A204.1 (cell line): ENCODE data around the gene KIF26B.

Experiments
- FAIRE-seq: peaks from 2 replicates; lab custom pipeline; 2012; peaks lifted over from hg19 to GRCh38; lab: Jason Lieb, UNC

The KIF26B gene

DNA sequence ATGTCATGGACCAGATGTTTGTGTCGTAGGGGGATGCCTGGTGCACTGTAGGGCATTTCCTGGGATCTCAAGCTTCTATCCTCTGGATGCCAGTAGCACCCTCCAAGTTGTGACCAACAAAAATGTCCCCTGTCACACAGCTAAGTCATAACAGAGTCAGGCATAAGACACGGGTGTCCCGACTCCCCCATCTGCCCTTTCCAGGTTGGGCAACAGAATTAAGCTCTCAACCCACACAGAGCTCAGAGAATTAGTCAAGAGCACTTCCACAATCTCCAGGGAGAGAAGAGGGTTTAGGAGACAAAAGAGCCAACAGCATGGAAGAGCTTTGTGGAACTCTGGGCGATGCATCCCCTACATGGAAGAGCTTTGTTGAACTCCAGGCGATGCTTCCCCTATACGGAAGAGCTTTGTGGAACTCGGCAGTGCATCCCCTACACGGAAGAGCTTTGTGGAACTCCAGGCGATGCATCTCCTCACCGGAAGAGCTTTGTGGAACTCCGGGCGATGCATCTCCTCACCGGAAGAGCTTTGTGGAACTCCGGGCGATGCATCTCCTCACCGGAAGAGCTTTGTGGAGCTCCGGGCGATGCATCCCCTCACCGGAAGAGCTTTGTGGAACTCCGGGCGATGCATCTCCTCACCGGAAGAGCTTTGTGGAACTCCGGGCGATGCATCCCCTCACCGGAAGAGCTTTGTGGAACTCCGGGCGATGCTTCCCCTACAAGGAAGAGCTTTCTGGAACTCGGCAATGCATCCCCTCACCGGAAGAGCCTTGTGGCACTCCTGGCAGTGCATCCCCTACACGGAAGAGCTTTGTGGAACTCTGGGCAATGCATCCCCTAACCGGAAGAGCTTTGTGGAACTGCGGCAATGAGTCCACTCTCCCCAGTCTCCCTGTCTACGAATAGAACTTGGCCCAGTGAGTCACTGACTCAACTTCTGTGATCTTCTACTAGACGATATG, 422.7 kb downstream of the KIF26B start:
- no peak for FAIRE-seq

DNA sequence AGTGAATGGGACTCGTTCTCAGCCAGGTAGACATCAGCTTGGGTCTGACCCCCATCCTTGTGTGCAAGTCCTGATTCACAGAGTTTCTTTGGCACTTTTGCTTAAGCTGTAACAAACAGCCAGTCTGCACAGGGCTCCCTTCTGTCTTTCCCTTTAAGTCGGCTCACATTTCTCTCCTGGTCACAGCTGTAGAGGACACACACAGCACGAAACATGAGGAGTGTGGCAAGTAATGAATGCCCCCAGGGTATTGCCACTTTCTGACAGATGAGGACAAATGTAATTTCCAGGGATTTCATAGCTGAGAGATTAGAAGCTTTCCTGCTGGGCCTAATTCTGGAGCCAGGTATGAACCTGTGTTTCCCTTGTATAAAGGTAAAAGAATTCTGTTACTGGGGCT, 423.5 kb downstream of the KIF26B start:
- FAIRE-seq = no peak

DNA sequence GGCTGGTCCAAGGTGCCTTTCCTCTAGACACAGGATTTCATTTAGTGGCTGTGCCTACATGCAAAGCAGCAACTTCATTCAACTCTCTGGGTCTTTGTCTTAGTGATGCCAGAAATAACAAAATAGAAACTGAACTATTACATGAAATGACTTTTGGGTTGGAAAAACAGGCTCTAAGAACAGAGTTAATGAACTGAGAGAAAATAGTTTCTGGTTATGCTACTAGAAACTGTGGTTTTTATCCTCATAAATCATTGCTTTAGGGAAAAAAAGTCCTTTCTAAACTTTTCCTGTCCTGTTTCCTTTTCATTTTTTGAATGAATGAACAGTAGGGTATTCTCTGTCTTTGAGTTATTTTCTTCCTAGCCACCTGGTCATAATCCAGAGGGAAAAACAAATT, 424.0 kb downstream of the KIF26B start:
- no peak for FAIRE-seq

DNA sequence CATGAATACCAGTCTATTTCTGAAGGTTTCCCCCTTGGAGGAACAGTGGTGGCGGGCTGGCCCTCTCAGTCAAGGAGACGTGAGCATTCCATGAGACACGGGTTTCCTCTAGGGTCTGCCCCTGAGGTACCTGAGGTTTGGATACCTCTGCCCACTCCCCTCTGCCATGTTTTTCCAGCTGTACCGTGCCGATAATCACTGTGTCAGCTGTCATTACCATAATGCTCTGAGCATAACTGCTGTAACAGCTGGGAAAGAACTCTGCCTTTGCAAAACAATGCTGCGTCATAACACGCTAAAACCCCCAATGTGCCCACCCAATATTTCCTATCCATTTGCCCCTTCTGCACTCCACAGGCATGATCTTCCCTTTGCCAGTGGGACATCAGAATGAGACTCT, 425.1 kb downstream of the KIF26B start:
- FAIRE-seq = no peak

DNA sequence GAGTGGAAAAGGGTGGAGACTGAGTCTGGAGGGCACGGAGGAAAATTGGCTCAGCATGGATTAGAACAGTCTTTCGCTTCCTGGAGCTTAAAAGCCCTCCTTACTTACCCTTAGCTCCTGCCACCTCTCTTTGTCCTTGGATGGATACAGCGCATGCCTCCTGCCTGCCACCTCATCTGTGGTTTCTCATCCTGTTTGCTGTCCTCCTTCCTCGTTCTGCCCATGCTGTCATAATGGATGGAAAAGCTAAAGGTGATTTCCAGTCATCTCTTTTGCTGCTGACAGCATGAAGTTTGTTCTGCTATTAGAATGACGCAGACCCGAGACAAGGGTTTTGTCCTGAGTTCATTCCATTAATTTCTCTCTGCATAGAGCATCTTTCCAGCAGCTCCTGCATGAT, 425.9 kb downstream of the KIF26B start:
- FAIRE-seq = no peak

DNA sequence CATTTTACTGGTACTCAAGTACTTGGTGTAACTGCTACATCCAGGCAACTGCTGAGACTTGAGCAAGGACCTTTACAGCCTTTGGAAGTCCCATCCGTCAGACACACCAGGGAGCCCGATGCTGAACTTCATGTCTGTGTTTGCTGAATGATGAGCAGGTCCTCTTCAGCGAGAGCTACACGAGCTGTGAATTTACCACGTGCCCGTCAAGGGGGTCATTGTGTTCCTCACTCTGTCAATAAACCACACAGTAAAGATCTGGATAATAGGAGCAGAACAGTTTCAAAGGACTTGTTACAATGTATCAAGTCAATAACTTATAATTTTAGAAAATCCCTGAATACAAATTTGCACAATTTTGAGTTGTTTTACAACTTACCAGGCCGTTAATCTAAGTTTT, 427.2 kb downstream of the KIF26B start:
- no peak for FAIRE-seq

DNA sequence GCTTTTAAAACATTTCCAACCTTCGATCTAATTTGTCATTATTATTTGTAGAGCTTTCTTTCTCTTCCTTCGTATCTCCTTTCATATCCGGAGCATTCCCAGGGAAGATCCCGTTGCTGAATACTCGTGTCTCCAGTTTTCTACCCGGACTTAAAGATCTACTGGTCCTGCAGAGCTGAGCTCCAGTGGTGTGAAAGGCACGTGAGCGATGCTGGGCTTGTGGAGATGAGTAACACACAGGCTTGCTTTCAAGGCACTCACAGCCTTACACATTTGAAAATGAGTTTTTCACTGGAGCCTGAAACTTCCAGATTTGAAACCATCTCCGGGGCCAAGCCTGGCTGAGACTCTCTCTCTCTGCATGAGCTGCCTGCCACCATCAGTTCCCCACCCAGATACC, 428.3 kb downstream of the KIF26B start:
- no peak for FAIRE-seq

DNA sequence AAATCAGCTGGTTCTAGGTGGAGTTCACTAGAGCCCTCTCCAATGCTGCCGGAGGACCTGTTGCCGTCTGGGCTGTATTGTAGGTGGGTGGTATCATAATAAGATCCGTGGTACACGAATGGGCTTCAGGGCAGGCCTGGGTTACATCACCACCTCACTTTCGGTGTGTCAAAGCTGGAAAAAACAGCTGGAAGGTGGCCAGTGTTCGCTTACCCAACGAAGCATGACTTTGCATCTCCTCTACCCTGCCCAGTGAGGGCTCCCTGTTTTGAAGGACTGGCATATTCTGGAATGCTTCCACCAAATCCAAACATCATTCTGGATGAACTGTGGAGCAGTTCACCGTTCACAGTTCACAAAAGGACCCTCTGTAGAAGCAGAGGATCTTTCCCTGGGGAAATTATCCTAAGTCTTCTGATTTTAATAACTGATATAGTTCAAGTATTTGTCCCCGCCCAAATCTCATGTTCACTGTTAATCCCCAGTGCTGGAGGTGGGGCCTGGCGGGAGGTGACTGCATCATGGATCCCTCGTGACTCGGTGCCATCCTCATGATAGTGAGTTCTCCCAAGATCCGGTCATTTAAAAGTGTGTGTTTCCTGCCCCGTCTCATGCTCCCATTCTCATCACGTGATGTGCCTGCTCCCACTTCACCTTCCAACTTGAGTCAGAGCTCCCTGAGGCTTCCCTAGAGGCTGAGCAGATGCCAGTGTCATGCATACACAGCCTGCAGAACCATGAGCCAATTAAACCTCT, 429.0 kb downstream of the KIF26B start:
- FAIRE-seq = no peak

DNA sequence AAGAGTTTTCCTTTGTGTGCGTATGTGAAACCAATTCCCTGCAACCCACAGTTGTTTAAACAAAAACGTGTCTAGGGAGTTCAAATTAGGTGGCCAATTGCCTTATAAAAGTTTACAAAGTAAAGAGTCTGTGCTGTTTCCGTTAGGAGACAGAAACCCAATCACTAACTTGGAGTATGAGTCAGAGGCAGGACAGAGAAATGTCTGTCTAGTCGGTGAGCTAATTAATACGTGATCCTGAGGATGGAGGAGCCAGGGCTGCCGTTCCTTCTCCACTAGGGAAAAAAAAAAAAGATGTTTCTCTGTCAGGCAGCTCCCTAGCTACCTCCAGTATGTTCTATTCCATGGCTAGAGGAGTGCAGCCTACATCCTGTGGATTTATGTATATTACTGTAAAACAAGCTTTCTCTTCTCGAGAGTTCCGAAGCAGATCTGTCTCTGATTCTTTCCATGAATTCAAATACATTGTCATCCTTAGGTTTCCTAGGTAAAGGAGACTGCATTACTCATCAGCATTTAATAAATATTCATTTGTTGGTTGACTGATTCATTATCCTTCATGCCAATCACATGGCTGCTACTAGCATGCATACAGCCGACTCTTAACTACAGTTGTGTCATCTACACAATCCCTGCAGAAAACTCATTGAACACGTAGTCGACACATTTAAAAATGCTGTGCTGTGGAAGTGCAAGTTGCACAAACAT, 430.6 kb downstream of the KIF26B start:
- FAIRE-seq = no peak

DNA sequence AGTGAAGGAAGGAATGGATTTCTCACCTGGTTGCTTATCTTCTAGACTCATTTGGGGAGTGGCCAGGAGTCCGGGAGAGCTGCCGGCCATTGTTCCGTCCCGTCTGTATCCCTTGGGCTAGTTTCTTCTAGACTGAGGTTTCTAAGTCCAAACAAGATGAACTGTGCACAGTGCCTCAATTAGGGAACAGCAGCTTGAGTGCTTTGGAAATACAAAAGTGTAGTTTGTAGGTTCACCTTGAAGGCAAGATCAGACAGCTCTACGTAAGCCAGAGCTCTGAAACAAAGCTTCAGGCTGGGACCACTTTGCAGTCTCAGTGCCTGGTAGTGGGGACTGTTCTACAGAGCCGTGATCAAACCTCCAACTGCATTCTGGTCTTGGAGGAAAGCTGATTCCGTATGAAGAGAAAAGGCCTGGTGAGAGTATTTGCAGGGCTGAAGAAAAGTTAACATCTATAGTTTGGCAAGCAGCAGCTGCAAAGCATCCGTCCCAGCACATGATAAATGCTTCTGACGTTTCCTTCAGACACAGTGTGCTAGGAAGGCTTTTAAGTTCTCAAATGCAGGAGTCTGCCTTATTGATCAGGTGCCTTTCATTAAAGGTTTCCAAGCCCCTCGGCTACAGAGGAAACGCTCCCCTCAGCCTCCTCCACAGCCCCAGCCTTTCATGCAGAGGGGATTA, 432.8 kb downstream of the KIF26B start:
- FAIRE-seq = no peak

DNA sequence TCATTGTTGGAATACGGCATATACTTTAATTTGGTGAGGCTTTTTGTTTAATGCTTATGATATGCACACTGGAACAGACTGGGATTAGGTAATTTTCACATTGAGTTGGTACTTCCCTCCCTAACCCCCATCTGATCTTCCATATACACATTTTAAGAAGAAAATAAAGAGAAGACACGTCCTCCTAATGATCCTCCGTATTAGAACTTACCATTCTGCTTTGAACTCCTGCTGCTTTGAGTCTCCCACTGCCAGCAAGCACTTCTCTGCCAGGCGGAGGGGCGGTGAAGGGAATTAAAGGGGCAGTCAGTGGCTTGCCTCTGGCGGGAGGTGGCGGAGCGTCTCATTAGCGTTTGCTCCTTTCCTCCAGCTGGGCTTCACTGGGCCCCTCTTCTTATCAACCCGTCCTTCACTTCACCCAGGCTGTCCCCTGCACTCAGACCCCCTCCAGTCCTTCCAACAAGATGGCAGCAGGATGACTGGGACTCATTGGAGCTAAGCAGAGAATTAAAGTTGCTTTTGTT, 433.4 kb downstream of the KIF26B start:
- FAIRE-seq = no peak

DNA sequence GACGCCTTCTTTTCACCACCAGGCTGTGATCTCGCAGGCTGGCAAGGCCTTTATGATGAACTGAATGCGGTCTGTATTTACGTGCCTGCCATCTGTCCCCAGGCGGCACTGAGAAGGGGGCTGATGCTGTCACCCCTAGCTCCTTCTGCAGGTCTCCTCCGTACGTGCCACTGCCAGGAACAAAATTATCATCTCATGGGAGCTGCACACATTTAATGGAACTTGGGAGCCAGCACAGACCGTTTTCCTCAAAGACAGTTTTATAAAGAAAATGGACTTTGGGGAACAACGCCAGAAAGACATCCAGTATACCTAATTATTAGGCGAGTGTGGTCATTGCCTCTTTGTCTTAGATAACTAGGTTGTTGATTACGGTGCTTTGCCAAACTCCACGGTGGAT, 434.5 kb downstream of the KIF26B start:
- no peak for FAIRE-seq

DNA sequence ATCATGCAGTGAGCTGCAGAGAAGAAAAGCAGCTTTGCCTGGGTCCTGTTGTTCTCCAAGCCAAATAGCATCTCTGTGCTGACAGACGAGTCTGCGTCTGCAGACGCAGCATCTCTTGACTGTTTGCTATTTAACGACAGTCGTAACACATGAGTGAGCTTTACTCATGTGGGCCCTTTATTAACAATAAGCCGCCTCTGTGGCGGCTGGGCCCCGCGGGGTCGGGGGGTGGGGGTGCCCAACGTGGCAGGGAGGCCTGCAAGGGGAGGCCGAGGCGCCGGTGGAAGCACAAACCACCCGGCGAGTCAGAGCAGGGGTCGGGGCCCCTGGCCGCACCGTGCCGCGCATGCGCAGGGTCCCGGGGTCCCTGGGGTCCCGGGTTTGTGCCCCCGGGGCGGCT, 435.1 kb downstream of the KIF26B start:
- FAIRE-seq = no peak

DNA sequence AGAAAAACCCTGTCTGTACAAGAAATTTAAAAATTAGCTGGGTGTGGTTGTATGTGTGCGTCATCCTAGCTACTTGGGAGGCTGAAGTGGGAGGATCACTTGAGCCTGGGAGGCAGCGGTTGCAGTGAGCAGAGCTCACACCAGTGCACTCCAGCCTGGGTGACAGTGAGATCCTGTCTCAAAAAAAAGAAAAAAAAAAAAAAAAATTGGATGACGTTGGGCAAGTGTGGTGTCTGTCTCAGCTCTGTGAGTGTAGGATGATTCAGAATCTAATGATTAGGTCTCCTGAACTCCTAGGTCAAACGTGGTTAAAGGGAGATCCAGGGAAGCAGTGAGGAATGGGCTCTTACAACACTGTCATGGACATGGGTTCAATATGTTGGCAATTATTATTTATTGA, 435.9 kb downstream of the KIF26B start:
- no peak for FAIRE-seq

DNA sequence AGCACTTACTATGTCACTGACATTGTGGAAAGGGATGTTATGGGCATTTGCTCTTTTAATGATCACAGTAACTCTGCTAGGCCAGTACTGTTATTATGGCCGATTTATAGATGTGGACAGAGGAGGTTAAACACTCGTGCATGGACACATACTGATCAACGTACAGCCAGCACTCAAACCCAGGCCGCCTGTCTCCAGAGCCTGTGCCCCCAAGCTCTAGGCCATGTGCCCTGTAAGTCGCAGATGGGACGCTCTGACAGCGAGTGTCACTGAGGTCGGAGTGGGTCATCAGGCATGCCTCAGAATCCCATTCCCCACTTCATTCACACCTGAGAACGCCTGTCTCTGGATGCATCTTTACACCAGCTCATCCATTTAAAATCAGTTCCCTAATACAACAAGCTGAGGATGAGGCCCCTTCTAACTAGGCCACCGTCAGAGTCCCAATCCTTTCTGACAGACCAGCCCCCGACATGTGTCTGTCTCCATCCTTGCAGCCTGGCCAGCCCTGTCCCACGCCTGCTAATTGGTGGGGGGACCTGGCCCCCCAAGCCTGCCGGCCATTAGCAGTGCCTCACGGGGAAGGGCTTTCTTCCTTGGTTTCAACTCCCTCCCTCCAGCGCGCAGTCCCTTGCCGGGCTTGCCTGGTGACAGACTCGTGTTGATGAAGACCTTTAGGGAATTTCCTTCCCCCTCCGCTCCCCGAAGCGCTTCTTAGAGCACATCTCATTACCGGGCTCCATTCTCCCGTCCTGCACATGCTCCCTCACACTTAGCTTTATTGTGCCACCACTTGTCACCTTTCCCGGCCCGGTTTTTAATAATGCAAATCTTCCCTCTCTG, 436.8 kb downstream of the KIF26B start:
- FAIRE-seq = no peak

DNA sequence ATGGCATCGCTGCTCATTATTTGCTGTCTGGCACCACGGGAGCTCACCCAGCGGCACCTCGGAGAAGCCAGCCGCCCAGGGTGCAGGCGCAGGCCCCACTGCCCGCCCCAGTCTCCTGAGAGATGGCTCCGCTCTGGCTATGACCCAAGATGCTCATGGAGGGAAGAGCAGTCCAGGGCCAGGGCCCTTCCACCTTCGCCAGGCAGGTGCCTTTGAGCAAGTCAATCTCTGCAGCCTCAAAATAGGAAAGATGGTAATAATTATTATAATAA, 437.3 kb downstream of the KIF26B start:
- no peak for FAIRE-seq

DNA sequence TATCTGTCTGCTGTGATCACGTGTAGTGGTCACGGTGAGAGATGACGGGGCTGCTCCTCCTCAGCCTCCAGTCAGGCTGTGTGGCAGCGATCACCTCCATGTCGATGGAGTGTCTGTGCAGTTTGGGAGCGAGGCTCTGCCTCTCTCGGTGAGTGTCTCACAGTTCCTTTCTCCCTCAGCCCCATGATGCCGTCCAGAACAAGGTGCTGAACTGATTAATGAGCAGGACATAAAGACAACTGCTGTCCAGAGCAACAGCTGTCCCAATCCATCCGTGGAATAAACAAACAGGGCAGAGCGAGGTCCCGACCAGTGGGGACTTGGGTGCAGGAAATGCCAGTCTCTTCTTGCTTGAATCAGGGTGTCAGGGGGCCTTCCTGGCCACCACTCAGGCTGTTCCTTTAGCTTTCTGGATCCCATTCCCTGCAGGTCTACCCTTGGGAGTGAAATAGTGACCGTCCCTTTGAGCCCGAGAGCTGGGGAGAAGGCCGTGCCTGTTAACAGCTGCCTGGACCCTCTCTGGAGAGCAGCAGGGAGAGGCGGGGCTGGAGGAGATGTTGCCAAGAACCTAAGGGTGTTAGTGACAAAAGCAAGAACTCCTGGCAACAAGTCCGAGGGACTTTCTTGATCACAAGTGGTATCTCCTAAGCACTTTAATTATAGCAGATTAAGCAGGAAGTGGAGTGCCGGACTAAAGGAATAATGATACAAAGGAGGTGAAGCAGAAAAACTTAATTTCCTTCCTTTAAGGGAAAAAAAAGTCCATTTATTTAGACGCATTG, 443.9 kb downstream of the KIF26B start:
- no peak for FAIRE-seq

DNA sequence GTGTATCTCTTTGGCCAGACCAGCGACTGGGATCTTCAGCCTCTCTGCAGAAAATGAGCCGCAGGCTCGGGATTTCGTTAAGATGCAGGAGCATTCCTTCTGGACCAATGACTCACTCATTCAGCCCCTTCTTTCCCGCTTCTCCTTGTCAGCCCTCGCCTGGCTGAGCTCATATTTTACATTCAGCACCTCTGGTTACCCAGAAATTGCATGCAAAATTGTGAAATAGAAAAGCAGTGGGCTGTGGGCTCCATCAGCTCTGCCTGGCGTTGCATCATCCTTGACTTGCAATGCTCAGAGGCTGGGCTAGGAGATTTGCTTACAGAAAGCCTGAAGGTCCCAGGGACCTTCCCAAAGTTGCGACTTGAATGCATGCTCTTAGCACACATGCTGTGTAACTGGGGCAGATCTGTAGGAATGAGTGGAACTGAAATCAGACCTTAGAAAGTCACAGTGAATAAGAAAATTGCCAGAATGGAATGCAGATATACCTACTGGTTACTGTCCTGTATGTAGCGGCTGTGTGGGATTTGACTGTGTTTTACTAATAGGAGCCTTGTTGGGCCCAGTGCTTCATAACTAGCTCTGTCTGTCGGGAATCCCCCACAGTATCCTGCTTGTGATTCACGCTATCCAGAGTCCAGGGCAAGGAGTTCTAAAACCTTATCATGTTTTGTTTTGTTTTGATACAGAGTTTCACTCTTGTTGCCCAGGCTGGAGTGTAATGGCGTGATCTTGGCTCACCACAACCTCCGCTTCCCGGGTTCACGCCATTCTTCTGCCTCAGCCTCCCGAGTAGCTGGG, 444.8 kb downstream of the KIF26B start:
- FAIRE-seq = no peak

DNA sequence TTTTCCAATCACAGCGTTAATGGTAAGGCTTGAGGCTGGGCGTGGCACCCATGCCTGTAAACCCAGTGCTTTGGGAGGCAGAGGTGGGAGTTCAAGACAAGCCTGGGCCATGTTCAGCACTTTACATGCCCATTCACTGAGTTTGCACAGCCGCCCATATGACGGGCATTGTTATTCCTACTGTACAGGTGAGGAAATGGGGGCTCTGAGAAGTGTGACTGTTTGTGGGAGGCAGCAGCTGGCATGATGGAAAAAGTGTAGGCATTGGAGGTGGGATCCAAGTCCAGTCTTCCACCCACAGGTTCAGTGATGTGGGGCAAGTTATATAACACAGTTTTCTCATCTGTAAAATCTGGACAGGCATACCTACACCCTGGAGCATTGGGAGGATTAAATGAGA, 445.9 kb downstream of the KIF26B start:
- no peak for FAIRE-seq
